Fibroblast of skin of scalp (primary cell): Measurements from ENCODE around the gene BABAM2. TPM values are rescaled to one million over a fixed set of nuclear protein-coding genes. Genes with fewer than 3 reads are reported as not detected.
A peak's percentile ranks its signal among the peaks of the same experiment; 100 is the strongest.
"Not testable (repeated sequence)": the region's sequence is repeated elsewhere in the genome, so short reads cannot be mapped to it uniquely, and the experiment has no call there.

Experiments
- DNase-seq: peaks from one replicate; pipeline ENCODE4 v3.0.0-alpha.2; 2013
- polyA plus RNA-seq, 2 experiments: library from polyadenylated mRNA; unstranded; fragments of 120-200 nt; gene quantifications; one replicate each; pipeline ENCODE4 v1.2.1, GENCODE V29; 2013; ENCODE audit not compliant: insufficient read length in 2 of 2

BABAM2 gene
- polyA plus RNA-seq (2013, experiment 1 of 2; ENCODE audit: insufficient read length), result 28.3 TPM
- polyA plus RNA-seq (2013, experiment 2 of 2; ENCODE audit: insufficient read length), result 29.3 TPM

DNA sequence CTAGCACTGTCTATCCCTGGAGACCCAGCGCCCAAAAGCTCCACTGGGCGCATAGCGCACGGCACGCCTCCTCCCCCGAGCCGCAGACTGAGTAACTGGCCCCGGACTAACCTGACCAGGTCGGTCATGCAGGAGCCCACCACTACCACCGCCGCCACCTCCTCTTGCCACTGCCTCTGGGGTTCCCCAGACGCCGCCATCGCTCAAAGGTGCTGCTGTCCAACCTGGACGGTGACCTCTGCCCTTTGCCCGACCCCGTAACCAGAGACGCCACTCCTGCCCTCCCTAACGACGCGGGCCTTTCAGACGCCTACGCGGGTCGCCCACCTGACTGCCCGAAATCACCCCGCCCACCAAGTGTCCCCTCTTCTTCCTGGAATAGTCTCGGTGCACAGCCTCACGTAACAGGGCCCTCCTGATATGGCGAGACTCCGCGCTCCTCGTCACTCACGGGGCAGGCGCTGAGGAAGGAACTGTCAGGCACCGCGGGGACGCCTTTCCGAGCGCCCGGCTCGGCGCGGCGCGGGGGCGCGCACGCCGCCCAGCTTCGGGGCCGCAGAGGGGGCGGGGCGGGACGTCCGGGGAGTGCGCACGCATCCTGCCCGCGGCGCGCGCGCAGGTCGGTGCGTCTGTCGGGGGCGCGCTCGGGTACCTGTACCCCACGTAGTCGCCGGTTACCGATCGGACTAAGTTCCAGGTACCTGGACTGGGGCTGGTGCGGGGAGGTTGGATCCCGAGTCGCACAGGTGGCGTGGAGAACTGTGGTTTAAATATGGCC is at the start of gene BABAM2, which contains the start of gene RBKS:
Gene BABAM2, plus strand, starts transcription at position 584 of the 778 bp plus-strand sequence. CDS start 3,828 bp downstream, outside the sequence.
Gene RBKS, minus strand, starts transcription at position 242 of the 778 bp plus-strand sequence. Its CDS starts 42 bp downstream, at position 200.
- DNase-seq, result peak; percentile 88

DNA sequence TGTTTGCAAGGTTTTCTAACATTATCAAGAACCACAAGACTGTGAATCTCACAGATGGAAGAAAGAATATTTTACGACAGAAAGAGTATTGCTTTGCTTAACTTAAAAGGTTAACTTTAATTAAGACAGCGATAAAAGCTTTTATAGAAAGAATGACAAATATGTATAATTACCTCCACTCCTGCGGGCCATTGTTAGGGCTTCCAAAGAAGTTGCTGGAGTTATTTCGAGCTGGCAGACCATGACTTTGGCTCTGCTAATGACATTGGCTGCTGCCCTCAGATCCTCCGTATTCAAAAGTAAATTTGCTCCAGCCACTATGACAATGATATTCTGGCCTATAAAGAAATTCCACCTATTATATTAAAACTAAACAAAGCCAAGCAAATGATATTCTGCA is 47.6 kb upstream of the BABAM2 start:
- no peak for DNase-seq

DNA sequence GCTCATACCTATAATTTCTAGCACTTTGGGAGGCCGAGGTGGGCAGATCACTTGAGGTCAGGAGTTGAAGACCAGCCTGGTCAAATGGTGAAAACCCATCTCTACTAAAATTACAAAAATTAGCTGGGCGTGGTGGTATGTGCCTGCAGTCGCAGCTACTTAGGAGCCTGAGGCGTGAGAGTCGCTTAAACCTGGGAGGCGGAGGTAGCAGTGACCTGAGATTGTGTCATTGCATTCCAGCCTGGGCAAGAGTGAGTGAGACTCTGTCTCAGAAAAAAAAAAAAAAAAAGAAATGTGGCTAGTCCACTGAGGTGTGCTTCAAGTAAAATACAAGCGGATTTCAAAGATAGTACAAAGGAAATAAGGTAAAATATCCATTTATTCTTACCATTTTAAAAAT is 46.5 kb upstream of the BABAM2 start:
- DNase-seq, result no peak

DNA sequence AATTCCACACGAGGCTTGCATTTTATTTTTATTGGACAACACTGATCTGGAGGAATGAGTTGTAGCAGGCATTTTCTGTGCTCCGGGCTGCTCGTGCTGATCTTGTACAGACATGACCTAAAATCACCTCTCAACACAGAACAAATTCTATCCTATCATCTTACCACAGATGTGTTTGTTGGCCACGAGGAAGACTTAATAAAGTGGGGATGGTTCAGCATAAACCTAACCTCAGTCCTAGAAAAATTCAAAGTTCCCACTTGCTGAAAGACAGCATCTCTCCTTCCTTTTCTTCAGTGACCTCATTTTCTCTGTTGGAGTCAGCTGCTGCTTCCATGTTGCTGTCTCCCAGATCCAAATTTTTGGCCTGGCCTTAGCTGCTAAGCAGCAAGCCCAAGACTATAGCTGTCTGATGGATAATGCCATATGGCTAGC is 45.7 kb upstream of the BABAM2 start:
- no peak for DNase-seq

DNA sequence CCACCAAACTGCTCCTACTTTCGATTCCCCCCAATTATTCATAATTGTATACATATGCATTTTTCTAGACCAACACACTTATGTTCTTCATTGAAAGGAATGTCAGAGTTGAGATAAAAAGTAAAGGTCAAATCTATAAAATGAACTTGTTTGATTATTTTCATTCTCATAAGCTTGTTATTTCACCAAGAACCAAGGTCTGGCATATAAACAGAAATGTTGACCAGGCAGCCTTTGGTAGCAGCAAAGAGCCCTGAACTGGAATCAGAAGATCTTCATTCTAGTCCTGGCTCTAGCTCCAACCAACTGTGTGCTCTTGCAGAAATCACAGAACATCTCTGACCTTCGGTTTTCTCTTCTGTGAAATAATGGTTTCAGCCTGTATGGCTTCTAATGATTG is 43.2 kb upstream of the BABAM2 start:
- no peak for DNase-seq

DNA sequence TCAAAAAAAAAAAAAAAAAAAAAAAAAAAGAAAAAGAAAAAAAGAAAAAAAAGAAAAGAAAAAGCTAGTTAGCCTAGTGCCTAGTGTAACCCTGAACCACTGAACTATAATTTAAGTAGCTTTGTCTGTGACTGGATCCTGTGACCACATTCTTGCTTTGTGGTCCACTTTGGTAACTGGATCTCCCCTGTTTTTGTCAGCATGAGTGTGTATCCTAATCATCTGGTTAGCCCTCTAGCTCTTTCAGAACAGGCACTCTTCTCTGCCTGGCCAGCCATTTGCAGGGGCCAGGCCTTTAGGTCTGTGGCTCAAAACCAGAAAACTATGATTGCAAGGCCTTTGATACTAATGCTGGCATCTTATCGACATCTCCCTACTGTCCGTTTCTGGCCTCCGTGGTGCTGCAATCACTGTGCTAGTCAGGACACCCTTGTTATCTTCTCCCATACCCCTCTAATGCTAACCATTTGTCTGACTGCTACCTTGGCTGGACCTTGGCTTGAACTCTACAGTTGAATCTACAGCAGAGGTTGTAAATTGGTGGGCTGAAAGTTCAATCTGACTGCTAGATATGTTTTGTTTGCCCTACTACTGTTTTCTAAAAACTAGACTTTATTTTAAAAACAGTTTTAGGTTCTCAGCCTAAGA is 40.8 kb upstream of the BABAM2 start:
- DNase-seq, result no peak

DNA sequence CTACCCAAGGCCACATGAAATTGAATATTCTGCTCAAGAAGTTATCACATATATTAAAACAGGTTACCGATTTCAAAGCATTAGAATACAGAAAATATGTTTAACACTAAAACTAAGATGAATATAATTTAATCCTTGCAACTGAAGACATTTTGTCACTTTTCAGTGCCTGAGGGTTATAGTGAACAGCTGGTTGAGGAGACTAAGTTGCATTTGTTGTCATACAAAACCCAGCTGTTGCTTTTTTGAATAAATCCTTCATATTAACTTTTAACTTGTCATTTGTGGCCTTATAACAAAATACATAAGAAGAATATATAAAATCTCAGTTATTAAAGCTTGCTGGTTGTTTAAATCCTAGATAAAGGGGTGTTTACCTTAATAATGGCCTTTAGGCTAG is 37.8 kb upstream of the BABAM2 start:
- no peak for DNase-seq

DNA sequence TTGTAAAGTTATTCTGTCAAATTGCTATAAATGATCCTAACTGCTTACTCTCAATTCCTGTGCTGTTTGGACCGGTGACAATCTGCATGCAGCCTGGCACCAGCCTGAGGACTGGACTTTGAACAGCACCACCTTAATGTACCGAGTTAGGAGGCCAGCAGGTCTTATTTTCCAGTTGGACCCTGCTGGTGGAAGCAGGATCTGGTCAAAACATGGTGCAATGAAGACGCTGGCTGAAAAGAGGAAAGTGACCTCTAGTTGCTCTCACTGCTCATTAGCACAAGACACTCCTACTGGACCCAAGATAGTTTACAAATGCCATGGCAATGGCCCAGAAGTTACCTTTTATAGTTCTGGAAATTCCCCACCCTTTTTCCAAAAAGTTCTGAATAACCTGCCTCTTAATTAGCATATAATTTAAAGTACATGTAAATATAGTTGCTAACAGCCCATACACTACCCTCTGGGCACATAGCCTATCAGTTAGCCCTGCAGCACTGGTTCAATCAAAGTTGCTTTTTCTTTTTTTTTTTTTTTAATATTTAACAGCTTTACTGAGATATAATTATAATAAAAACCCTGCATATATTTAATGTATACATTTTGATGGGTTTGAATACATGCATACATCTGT is 36.2 kb upstream of the BABAM2 start:
- DNase-seq, result no peak

DNA sequence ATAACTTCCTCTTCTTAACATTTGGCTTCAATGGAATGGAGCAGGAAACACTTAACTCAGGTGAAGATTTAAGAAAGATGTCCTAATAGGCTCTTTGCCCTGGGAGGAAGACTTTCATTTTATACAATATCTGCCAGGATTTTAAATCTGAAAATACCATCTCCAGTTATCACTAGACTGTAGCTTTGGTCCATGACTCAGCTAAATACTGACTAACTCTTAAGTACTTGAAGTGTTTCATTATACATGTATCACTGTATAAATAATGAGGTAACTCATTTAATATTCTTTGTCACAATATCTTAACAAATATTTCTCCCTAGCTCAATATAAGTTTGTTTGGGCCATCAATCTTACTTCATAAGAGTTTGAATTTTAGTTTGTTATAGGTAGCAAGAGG is 35.1 kb upstream of the BABAM2 start:
- DNase-seq, result peak; percentile 73

DNA sequence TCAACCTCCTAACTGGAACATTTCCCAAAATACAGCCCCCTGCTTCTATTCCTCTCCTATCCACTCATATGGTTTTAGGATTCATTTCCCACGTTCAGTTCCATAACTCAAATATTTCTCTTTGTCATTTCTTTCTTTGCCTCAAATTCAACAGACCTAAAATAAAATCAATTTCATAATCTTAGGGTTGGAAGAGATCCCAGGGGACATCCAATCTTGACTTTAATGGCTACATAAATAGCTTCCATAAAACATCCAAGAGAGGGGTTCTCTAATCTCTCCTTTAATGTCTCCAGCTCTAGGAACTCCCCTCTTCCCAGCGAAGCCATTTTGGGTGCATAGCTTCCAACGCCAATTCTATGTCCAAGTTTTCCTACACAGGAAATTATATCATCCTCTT is 34.1 kb upstream of the BABAM2 start:
- DNase-seq, result peak; percentile 24

DNA sequence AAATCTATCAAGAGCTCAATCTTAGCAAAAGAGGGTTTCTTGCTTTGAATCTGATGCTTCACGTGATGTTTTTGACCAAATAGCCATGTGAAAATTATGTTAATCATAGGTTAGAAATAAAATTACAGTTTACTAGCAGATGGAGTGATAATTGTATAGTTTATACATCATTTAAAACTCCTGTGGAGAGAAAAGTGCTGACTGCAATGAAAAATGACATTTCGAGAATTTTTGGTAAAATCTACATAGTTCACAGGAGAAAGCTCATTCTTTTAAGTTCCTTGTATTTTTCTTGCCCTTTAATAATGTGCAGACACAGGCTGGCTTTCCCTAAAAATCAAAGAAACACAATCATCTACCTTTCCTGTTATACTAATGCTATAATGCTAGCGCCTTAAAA is 33.6 kb upstream of the BABAM2 start:
- DNase-seq, result no peak

DNA sequence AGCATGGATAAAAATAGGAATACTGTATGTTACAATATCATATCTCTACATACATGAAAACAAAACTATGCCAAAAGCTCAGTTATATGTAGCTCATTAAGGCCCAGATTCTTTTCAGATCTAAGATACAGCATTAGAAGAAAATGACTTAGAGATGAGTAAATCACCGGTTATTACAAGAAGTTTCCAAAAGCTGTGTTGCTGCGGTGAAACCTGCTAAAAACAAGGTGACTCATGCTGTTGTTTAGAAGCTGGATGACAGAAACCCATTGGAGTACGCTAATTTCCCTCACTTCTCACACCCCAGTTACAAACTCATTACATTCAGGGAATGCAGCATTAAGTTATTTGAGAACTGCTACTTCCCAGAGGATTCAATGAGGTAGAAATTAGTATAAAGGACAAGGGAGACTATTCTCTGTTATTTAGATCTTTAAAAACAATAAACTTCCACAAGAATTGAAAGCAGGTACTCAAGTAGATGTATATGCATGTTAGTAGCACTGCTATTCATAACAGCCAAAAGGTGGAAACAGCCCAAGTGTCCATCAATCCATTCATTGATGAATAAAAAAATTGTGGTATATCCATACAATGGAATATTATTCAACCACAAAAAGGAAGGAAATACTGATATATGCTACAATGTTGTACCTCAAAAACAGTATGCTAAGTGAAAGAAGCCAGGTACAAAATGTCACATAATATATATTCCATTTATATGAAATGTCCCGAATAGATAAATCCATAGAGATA is 32.9 kb upstream of the BABAM2 start:
- DNase-seq, result peak; percentile 25

DNA sequence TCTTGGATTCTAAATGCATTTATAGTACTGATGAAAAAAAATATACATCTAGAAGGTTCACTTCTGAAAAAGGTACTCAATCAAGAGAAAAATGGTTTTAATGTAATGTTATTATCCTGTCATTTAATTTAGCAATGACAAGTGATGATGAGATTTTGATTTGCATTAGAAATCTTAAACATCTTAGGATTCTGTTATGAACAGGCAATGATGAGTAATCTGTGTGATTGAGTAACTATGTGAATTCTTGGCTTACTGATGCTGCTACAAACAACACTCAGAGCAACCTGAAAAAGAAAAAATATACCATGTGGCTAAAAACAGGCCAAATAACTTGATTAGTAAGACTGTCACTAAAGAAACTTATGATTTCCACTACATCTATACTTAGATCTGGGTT is 30.4 kb upstream of the BABAM2 start:
- peak; percentile 77 for DNase-seq

DNA sequence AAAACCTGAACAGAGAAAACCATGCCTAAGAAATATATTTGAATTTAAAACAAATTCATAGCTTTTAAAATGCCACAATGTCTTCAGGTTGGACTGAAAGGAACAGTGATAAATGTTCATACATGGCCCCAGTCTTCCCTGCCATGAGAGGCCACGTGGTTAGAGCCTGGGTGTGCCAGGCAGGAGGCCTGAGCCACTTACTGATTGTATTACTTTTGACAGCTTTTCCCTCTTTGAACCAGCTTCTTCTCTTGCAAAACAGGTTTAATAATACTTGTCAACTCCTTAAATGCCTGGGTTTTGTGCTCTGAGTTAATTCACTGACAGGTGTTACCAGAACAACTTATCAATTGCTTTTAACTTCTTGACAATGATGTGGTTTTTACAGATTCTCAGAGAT is 27.4 kb upstream of the BABAM2 start:
- DNase-seq, result no peak

DNA sequence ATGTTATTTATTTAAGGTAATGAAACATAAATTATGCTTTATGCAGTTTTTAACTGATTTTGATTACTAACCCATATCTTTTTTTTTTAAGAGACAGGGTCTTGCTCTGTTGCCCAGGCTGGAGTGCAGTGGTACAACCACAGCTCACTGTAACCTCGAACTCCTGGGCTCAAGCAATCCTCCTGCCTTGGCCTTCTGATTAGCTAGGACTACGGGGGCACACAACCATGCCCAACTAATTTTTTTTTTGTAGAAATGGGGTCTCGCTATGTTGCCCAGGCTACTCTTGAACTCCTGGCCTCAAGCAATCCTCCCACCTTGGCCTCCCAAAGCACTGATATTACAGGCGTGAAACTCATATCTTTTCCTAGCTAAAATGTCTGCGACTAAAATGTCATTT is 26.6 kb upstream of the BABAM2 start:
- DNase-seq, result not testable (repeated sequence)

DNA sequence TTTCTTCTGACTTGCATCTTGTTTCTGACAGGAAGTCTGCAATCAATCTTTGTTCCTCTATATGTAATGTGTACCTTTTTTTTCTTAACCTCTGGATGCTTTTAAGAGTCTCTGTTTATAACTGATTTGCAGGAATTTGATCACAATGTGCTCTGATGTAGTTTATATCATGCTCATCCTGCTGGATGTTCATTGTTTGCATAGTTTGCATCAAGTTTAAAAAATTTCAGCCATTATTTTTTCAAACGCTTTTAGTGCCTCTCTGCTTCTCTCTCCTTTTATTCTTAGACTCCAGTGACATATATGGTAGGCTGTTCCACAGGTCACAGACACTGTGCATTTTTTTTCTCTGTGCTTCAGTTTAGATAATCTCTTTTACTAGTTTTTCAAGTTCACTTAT is 24.3 kb upstream of the BABAM2 start:
- DNase-seq, result no peak

DNA sequence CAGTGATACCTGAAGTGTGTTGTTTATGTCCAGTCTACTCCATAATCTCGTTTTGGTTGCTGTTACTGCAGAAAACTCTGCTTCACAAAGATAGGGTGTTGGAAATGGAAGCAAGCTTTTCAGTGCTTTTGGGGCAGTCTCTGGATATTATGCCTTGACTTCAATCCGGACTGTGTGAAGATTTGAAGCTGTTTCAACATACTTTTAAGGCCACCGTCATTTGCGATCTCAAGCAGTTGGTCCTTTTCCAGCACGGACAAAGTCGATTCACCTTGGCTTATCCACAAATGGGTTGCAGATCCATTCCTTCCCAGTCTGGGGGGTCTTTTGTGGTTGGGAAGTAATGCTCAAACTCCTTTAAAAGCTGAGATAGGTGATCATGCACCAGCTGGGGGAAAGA is 20.8 kb upstream of the BABAM2 start:
- DNase-seq, result no peak

DNA sequence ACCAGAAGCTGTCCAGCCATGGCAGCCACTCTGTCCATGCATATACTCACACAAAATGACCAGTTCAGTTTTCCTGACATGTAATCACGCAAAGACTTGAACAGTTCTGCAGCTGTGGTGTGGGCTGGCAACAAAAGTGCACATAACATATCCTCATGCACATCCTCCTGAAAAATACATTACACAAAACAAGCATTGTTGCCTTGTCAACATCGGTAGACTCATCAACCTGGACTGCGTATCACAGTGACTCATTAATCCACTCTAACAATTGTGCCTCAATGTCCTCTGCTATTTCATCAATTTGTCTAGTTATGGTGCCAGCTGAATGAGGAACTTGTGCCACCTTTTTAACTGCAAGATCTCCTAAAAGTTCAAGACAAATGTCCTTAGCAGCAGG is 19.8 kb upstream of the BABAM2 start:
- no peak for DNase-seq

DNA sequence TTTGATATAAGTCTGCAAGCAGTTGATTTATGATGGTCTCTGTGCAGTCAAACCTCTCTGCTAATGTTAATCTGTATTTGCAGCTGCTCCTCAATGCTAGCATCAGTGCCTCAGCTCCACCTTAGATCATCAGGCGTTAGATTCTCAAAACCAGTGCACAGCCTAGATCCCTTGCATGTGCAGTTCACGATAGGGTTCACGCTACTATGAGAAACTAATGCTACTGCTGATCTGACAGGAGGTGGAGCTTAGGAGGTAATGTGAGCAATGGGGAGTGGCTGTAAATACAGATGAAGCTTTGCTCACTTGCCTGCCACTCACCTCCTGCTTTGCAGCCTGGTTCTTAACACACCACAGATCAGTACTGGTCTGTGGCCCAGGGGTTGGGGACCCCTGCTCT is 18.7 kb upstream of the BABAM2 start:
- DNase-seq, result no peak

DNA sequence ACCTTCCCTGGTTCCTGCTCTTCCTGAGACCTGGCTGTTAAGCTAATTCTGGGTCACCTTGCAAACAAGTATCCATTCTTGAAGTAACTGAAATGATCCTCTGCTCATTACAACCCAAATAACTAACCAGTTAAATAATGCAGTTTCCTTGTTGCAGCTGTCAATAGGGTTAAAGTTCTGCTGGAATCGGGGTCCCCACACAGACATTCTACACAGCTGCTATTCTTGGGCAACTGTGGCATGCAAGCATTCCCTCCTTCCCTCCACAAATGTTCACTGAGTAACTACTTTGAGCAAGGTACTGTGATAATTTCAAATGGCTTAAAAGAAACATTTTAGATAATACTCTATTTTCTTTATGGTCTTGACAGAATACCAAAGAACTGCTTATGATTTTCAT is 17.4 kb upstream of the BABAM2 start:
- no peak for DNase-seq

DNA sequence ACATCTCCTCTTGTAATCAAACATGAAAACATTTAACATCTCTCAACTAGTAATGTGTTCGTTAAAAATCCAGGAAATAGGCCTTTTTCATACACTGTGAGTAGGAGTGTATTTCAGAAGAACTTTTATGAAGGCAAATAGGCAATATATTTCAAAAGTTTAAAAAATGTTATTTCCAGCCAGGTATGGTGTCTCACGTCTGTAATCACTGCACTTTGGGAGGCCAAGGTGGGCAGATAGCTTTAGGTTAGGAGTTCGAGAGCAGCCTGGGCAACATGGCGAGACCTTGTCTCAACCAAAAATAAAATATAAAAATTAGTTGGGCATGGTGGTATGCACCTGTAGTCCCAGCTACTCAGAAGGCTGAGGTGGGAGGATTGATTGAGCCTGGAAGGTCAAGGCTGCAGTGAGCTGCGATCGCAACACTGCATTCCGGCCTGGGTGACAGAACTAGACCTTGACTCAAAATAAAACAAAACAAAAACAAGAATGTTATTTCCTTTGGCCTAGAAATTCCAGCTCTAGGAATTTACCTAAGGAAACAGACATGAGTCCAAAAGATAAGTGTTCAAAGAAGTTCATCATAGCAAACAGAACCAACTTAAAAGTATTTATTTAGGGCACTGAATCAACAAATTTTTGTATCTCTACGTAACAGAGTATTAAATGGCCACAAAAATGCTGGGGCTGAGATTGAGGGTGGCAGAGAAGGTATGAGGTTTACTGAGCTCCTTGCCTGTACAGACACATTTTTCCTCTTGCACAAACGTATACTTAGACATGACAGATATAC is 15.2 kb upstream of the BABAM2 start:
- no peak for DNase-seq

DNA sequence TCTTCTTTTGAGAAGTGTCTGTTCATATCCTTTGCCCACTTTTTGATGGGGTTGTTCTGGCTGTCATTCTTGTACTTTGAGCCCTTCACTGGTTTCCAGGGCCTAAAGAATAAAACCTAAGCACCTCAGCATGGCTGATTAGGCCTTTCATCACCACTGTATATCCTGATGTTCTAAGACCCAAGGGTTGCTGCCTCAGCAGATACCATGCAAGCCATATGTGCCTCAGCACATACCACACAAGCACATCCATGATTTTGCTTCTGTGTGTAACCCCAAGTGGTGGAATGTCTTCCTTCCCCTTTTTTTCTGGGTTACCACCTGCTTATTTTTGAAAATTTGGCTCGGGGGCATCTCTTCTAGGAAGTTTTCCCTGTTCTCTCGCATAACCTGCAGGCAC is 11.7 kb upstream of the BABAM2 start:
- no peak for DNase-seq
